OCI-LY1 (cell line): ENCODE data around the gene ADAM8.

Experiments used
- H2AFZ ChIP-seq: fragments of 200-600 bp; sonication (generic), shearing (Covaris generic); 2 replicates; pipeline ENCODE4 v1.6.0; 2014; ENCODE audit warnings: antibody characterized with exemption, mild to moderate bottlenecking, low read length
- H3F3A ChIP-seq: fragments of 200-600 bp; sonication (generic), shearing (Covaris generic); 2 replicates; pipeline ENCODE4 v1.6.0; 2014; ENCODE audit warnings: mild to moderate bottlenecking, antibody characterized with exemption, low read length, moderate library complexity; ENCODE audit not compliant: insufficient read depth
- H3K27ac ChIP-seq: fragments of 200-600 bp; sonication (generic); 2 replicates; pipeline ENCODE4 v1.5.1; 2014; ENCODE audit warnings: low read length, mixed run types, mild to moderate bottlenecking, low read depth; ENCODE audit not compliant: poor library complexity, severe bottlenecking
- H3K27me3 ChIP-seq: fragments of 200-600 bp; sonication (generic); 2 replicates; pipeline ENCODE4 v1.6.0; 2014; ENCODE audit warnings: antibody characterized with exemption, mild to moderate bottlenecking, low read length, moderate library complexity; ENCODE audit not compliant: insufficient read depth
- H3K36me3 ChIP-seq: fragments of 200-600 bp; sonication (generic); 2 replicates; pipeline ENCODE4 v1.6.1; 2014; ENCODE audit warnings: mild to moderate bottlenecking, antibody characterized with exemption, low read length, moderate library complexity, mixed read lengths; ENCODE audit not compliant: insufficient read depth
- H3K4me1 ChIP-seq: fragments of 200-600 bp; sonication (generic); 2 replicates; pipeline ENCODE4 v1.5.1; 2014; ENCODE audit warnings: mild to moderate bottlenecking, low read length, moderate library complexity; ENCODE audit not compliant: insufficient read depth, severe bottlenecking
- H3K4me2 ChIP-seq: fragments of 200-600 bp; sonication (generic), shearing (Covaris generic); 2 replicates; pipeline ENCODE4 v1.6.1; 2014; ENCODE audit warnings: low read length
- H3K4me3 ChIP-seq: fragments of 200-600 bp; sonication (generic); 2 replicates; pipeline ENCODE4 v1.5.1; 2014; ENCODE audit warnings: low read length, low read depth, mild to moderate bottlenecking, mixed read lengths; ENCODE audit not compliant: poor library complexity, severe bottlenecking
- H3K79me2 ChIP-seq: fragments of 200-600 bp; shearing (Covaris generic); 2 replicates; pipeline ENCODE4 v1.6.1; 2016; ENCODE audit warnings: mixed run types, low read length, mixed read lengths; ENCODE audit not compliant: insufficient read depth
- H3K9ac ChIP-seq: fragments of 200-600 bp; sonication (generic), shearing (Covaris generic); 2 replicates; pipeline ENCODE4 v1.6.1; 2014; ENCODE audit warnings: mild to moderate bottlenecking, low read length, mixed read lengths
- H3K9me2 ChIP-seq: fragments of 200-600 bp; sonication (generic), shearing (Covaris generic); 2 replicates; pipeline ENCODE4 v1.6.1; 2014; ENCODE audit warnings: low read depth, mild to moderate bottlenecking, low read length, mixed read lengths
- H3K9me3 ChIP-seq: fragments of 200-600 bp; shearing (Covaris generic); 2 replicates; pipeline ENCODE4 v1.6.1; 2014; ENCODE audit warnings: low read length, mixed read lengths
- H4K20me1 ChIP-seq: fragments of 200-600 bp; sonication (generic), shearing (Covaris generic); 2 replicates; pipeline ENCODE4 v1.6.0; 2016; ENCODE audit warnings: mild to moderate bottlenecking, low read length; ENCODE audit not compliant: insufficient read depth
- EZH2 ChIP-seq: fragments of 200-600 bp; sonication (generic), shearing (Covaris generic); IDR thresholded peaks from 2 replicates; pipeline ENCODE4 v1.8.0; 2017; ENCODE audit warnings: borderline replicate concordance, mixed run types, mild to moderate bottlenecking, antibody characterized with exemption, low read length, moderate library complexity, mixed read lengths
- TF ChIP-seq, protein P1 (sequence below): fragments of 200-600 bp; sonication (generic), shearing (Covaris generic); IDR thresholded peaks from 2 replicates; pipeline ENCODE4 v1.5.1; 2017; ENCODE audit warnings: mild to moderate bottlenecking, antibody characterized with exemption, low read length, moderate library complexity, mixed read lengths

Gene ADAM8

GRCh38 chr10:133285217-133285616, 8.5 kb upstream of the ADAM8 start:
- Histone ChIP-seq H3K79me2 (no peaks in the 10 kb centered on the region), H4K20me1 (no peaks in the 10 kb centered on the region), H3K9me3 (no peaks in the 10 kb centered on the region), H3K4me3 (no peak overlapping the region), H3K9ac (no peak overlapping the region), H2AFZ (no peak overlapping the region), H3K4me1 (no peaks in the 10 kb centered on the region), H3K27ac (no peak overlapping the region), H3K36me3 (peaks cover 71% of the 10 kb centered on the region), H3K27me3 (no peaks in the 10 kb centered on the region), H3F3A (no peaks in the 10 kb centered on the region), H3K4me2 (no peak overlapping the region), H3K9me2 (no peaks in the 10 kb centered on the region)
- no peak for TF ChIP-seq EZH2

GRCh38 chr10:133283931-133284330, 7.3 kb upstream of the ADAM8 start:
- no peak for TF ChIP-seq EZH2
- TF ChIP-seq, protein P1, sequence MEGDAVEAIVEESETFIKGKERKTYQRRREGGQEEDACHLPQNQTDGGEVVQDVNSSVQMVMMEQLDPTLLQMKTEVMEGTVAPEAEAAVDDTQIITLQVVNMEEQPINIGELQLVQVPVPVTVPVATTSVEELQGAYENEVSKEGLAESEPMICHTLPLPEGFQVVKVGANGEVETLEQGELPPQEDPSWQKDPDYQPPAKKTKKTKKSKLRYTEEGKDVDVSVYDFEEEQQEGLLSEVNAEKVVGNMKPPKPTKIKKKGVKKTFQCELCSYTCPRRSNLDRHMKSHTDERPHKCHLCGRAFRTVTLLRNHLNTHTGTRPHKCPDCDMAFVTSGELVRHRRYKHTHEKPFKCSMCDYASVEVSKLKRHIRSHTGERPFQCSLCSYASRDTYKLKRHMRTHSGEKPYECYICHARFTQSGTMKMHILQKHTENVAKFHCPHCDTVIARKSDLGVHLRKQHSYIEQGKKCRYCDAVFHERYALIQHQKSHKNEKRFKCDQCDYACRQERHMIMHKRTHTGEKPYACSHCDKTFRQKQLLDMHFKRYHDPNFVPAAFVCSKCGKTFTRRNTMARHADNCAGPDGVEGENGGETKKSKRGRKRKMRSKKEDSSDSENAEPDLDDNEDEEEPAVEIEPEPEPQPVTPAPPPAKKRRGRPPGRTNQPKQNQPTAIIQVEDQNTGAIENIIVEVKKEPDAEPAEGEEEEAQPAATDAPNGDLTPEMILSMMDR: no peak
- no peaks in the 10 kb centered on the region for H3K4me1 ChIP-seq
- no peak overlapping the region for H3K4me2 ChIP-seq
- H3K27ac ChIP-seq: no peak overlapping the region
- H3K79me2 ChIP-seq: no peaks in the 10 kb centered on the region
- no peaks in the 10 kb centered on the region for H4K20me1 ChIP-seq
- no peaks in the 10 kb centered on the region for H3F3A ChIP-seq
- H3K36me3 ChIP-seq: peaks cover 74% of the 10 kb centered on the region
- H3K9me2 ChIP-seq: no peaks in the 10 kb centered on the region
- H2AFZ ChIP-seq: no peak overlapping the region
- H3K9me3 ChIP-seq: no peaks in the 10 kb centered on the region
- H3K9ac ChIP-seq: no peak overlapping the region
- no peaks in the 10 kb centered on the region for H3K27me3 ChIP-seq
- H3K4me3 ChIP-seq: no peak overlapping the region

- Histone ChIP-seq H3K36me3 (peaks cover 64% of the 10 kb centered on the region), H3K79me2 (no peaks in the 10 kb centered on the region), H3K27me3 (no peaks in the 10 kb centered on the region), H3K4me2 (no peak overlapping the region), H3K9me2 (no peaks in the 10 kb centered on the region), H3F3A (no peaks in the 10 kb centered on the region), H3K4me1 (peaks cover 7% of the 10 kb centered on the region), H3K9me3 (no peaks in the 10 kb centered on the region), H4K20me1 (no peaks in the 10 kb centered on the region), H3K27ac (no peak overlapping the region), H2AFZ (no peak overlapping the region), H3K9ac (no peak overlapping the region), H3K4me3 (no peak overlapping the region)
- TF ChIP-seq, protein P1: no peak
- no peak for TF ChIP-seq EZH2
Observed at GRCh38 chr10:133282846-133283390, 6.2 kb upstream of the ADAM8 start.

- H4K20me1 ChIP-seq: no peaks in the 10 kb centered on the region
- no peak overlapping the region for H2AFZ ChIP-seq
- no peaks in the 10 kb centered on the region for H3K79me2 ChIP-seq
- no peak for TF ChIP-seq EZH2
- TF ChIP-seq, protein P1: no peak
- H3K9me2 ChIP-seq: no peaks in the 10 kb centered on the region
- H3F3A ChIP-seq: no peaks in the 10 kb centered on the region
- H3K9ac ChIP-seq: no peak overlapping the region
- H3K4me2 ChIP-seq: no peak overlapping the region
- no peak overlapping the region for H3K4me3 ChIP-seq
- H3K27me3 ChIP-seq: no peaks in the 10 kb centered on the region
- peaks cover 57% of the 10 kb centered on the region for H3K36me3 ChIP-seq
- H3K27ac ChIP-seq: no peak overlapping the region
- H3K4me1 ChIP-seq: peaks cover 7% of the 10 kb centered on the region
- H3K9me3 ChIP-seq: no peaks in the 10 kb centered on the region
Observed at GRCh38 chr10:133281628-133282372, 5.1 kb upstream of the ADAM8 start.
